Spleen (tissue), 7 donors: ENCODE results near the gene SHC3.

Source experiments
- CTCF ChIP-seq, 11 experiments: fragments of 200-600 bp in 7 of 11; fragments of 450-650 bp in 4 of 11; sonication (generic) in 4 of 11; IDR thresholded peaks in 8 of 11; conservative IDR thresholded peaks in 3 of 11; 1 replicate in 7 of 11; 2 replicates in 4 of 11; pipeline versions ENCODE4 v1.4.0 to v1.8.0; 2016 to 2021; ENCODE audit warnings: antibody characterized with exemption in 11 of 11, inconsistent platforms in 4 of 11, mild to moderate bottlenecking in 1 of 11
- POLR2AphosphoS5 ChIP-seq, 3 donors: sonication (generic); formaldehyde crosslinking; IDR thresholded peaks; one replicate each; pipeline ENCODE4 v1.5.1; 2017; ENCODE audit warnings: antibody characterized with exemption in 3 of 3
- donor health status: DM: no; HTN: no; CAD: no; lungs with moderate emphysema.
- donor health status: DM: no; HTN: no; CAD: no.
- donor health status: DM: no; HTN: no; CAD: no.

GRCh38 chr9:89066835-89067234 lies 111.8 kb downstream of the SHC3 start:
- TF ChIP-seq POLR2AphosphoS5 (IDR thresholded peaks at IDR 0.05) (no peak), CTCF (IDR thresholded peaks at IDR 0.05 in 8 of 11, conservative IDR thresholded peaks at IDR 0.05 in 3 of 11) (no peak)
